ENCODE measurements around the gene OCRL.

DNA sequence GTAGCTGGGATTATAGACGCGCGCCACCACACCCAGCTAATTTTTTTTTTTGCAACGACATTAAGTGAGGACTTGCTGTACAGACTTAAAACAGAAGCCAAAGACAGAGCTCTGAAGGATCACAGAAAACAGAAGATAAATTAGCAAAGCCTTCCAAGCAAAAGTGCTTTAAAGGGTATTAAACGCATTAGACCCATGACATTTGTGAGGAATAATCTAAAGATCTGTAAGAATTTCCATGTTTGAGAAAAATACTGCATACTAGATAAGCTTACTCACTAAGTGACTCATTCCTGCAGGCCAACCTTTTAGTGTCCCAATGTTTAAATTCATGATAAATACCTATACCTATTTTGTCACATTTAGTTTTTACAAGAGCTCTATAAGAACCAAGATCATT lies 44.2 kb upstream of the OCRL start:
- TF ChIP-seq, protein P1, sequence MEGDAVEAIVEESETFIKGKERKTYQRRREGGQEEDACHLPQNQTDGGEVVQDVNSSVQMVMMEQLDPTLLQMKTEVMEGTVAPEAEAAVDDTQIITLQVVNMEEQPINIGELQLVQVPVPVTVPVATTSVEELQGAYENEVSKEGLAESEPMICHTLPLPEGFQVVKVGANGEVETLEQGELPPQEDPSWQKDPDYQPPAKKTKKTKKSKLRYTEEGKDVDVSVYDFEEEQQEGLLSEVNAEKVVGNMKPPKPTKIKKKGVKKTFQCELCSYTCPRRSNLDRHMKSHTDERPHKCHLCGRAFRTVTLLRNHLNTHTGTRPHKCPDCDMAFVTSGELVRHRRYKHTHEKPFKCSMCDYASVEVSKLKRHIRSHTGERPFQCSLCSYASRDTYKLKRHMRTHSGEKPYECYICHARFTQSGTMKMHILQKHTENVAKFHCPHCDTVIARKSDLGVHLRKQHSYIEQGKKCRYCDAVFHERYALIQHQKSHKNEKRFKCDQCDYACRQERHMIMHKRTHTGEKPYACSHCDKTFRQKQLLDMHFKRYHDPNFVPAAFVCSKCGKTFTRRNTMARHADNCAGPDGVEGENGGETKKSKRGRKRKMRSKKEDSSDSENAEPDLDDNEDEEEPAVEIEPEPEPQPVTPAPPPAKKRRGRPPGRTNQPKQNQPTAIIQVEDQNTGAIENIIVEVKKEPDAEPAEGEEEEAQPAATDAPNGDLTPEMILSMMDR (conservative IDR thresholded peaks at IDR 0.05; ENCODE audit: low read length): no peak
- no peak for TF ChIP-seq EZH2phosphoT487 (IDR thresholded peaks at IDR 0.05; ENCODE audit: borderline replicate concordance)

Data from Loucy (cell line).